NCI-H524 (cell line): ENCODE data around the gene ERCC3.
A peak's percentile ranks its signal among the peaks of the same experiment; 100 is the strongest.

Experiments
- DNase-seq, 2 experiments: peaks; one replicate each; lab custom pipeline; 2025; lab: John Stamatoyannopoulos, UW

The ERCC3 gene

GRCh38 chr2:127293748-127294562, at the start of gene ERCC3:
ERCC3 (minus strand) TSS chr2:127294144; CDS start chr2:127294081, 63 bp downstream.
- DNase-seq: peak; percentile 64 to 80

GRCh38 chr2:127343277-127343676, 49.3 kb upstream of the ERCC3 start:
- no peak for DNase-seq

GRCh38 chr2:127342101-127342500, 48.2 kb upstream of the ERCC3 start:
- DNase-seq: no peak

GRCh38 chr2:127332335-127332734, 38.4 kb upstream of the ERCC3 start:
- DNase-seq: no peak

- no peak for DNase-seq
Measured at GRCh38 chr2:127330753-127331152, 36.8 kb upstream of the ERCC3 start.

GRCh38 chr2:127326289-127326945, 32.5 kb upstream of the ERCC3 start:
- no peak for DNase-seq

GRCh38 chr2:127324635-127325034, 30.7 kb upstream of the ERCC3 start:
- peak; percentile 6 to 39 for DNase-seq

GRCh38 chr2:127321303-127321702, 27.4 kb upstream of the ERCC3 start:
- no peak for DNase-seq

- no peak for DNase-seq
Measured at GRCh38 chr2:127320586-127321275, 26.8 kb upstream of the ERCC3 start.

- no peak for DNase-seq
Measured at GRCh38 chr2:127320067-127320466, 26.1 kb upstream of the ERCC3 start.

GRCh38 chr2:127314193-127314988, 20.4 kb upstream of the ERCC3 start:
- DNase-seq: peak in 1 of 2 experiments; percentile 10

- DNase-seq: no peak
Measured at GRCh38 chr2:127313406-127313805, 19.5 kb upstream of the ERCC3 start.

- no peak for DNase-seq
Measured at GRCh38 chr2:127310980-127311379, 17.0 kb upstream of the ERCC3 start.

GRCh38 chr2:127309468-127309867, 15.5 kb upstream of the ERCC3 start:
- DNase-seq: no peak

- DNase-seq: peak; percentile 82 to 92
Measured at GRCh38 chr2:127308586-127309138, 14.7 kb upstream of the ERCC3 start.

GRCh38 chr2:127305990-127306585, 12.1 kb upstream of the ERCC3 start:
- no peak for DNase-seq

GRCh38 chr2:127302168-127302567, 8.2 kb upstream of the ERCC3 start:
- no peak for DNase-seq

GRCh38 chr2:127293386-127293747, 577 bp downstream of the ERCC3 start:
- DNase-seq: no peak

- no peak for DNase-seq
Measured at GRCh38 chr2:127288274-127288673, 5.7 kb downstream of the ERCC3 start.

- no peak for DNase-seq
Measured at GRCh38 chr2:127283275-127283674, 10.7 kb downstream of the ERCC3 start.

GRCh38 chr2:127280693-127281092, 13.3 kb downstream of the ERCC3 start:
- no peak for DNase-seq
